GM13977 (cell line): ENCODE measurements around the gene IMMP2L.
"Not testable (repeated sequence)": the region's sequence is repeated elsewhere in the genome, so short reads cannot be mapped to it uniquely, and the experiment has no call there.

Experiments
- DNase-seq: peaks from one replicate; pipeline ENCODE4 v3.0.0; 2012; ENCODE audit warnings: low spot score
- in situ Hi-C: fragments of 300-500 bp; cut with MboI; formaldehyde crosslinking; loops from one replicate; pipeline ENCODE4 v1.12.0; 2022; ENCODE audit warnings: low sequenced_read_pairs, low pct_unique_long_range_greater_than_20kb, mixed read lengths, inconsistent platforms; ENCODE audit not compliant: unreplicated experiment
- TF ChIP-seq, protein P1 (sequence below): IDR thresholded peaks from 2 replicates; pipeline ENCODE4 v1.5.1; 2012; ENCODE audit warnings: mild to moderate bottlenecking, control low read depth; ENCODE audit not compliant: insufficient read depth; ENCODE audit errors: extremely low read depth, missing control alignments

IMMP2L gene

DNA sequence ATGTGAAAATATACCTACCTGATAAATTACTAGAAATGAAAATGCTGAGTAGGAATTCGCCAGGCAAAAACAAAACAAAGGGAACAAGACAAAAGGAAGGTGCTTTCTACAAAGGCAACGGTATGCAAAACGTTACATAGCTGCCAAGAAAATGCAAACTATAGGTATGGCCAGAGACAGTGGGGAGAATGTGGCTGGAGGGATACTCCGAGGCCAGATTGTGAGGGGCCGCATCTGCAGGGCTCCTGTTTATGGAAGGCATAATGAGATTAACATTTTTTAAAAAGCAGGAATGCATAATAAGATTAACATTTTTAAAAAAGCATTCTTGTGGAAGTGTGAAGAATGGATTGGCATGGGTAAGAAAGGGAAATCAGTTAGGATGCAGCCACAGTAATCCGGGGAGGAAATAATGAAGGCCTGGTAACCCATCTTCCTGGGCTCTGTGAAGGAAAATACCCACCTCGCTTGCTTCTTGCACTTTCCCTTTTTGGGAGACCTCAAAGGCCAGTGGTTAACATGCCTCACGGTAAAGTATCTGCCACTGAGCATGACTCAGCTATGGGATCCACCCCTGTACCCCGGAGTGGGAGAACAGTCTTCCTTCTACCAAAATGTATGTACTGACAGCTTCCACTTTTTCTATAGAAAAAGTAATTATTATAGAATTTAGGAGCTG is 617.2 kb downstream of the IMMP2L start:
- TF ChIP-seq, protein P1, sequence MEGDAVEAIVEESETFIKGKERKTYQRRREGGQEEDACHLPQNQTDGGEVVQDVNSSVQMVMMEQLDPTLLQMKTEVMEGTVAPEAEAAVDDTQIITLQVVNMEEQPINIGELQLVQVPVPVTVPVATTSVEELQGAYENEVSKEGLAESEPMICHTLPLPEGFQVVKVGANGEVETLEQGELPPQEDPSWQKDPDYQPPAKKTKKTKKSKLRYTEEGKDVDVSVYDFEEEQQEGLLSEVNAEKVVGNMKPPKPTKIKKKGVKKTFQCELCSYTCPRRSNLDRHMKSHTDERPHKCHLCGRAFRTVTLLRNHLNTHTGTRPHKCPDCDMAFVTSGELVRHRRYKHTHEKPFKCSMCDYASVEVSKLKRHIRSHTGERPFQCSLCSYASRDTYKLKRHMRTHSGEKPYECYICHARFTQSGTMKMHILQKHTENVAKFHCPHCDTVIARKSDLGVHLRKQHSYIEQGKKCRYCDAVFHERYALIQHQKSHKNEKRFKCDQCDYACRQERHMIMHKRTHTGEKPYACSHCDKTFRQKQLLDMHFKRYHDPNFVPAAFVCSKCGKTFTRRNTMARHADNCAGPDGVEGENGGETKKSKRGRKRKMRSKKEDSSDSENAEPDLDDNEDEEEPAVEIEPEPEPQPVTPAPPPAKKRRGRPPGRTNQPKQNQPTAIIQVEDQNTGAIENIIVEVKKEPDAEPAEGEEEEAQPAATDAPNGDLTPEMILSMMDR = no peak
- no peak for DNase-seq
- in situ Hi-C loops = no loop called here

DNA sequence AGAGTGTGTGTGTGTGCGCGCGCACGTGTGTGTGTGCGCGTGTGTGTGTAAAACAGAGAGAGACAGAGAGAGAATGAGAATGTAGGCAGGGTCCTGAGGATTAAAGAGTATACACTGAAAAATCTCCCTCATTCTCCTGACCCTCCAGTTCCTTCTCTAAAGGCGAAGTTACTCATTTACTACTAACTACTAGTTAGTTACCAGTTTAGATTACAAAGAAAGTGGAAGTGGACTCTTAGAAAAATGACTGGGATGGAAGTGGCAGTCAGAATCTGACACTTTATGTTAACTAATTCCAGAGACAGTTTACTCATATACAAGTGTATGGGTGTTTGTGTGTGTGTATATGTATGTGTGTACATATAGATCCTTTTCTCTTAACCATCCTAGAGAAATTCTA is 617.8 kb downstream of the IMMP2L start:
- no peak for DNase-seq
- TF ChIP-seq, protein P1 = no peak
- in situ Hi-C loops = no loop called here

DNA sequence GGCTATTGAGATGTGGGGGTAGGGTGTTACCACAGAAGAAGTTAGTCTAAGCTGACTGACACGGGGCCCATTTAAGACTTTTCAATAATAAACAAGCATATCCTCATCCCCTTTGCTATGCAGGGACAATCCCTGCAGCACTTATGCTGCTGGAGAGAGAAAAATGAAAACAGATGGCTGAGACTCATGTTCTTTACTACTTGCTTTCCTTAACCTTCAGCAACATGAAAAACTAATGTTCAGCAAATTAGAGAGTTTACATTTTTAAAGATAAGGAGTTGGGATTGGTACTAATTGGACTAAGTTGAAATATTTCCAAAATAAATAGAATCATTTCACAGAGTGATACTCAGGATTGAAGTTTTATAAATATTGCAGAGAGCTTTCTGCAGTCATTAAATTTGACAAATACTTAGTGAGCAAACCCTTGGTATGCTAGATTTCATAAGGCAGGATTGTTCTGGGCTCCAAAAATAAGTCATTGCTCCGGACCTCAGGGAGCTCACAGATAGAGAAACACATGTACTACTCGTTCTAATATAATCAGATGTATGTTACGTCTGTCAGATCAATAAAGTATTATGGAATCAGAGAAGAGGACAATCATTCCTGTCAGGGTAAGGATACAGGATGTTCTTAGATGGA is 618.5 kb downstream of the IMMP2L start:
- no peak for DNase-seq
- in situ Hi-C loops = no loop called here
- TF ChIP-seq, protein P1 = no peak

DNA sequence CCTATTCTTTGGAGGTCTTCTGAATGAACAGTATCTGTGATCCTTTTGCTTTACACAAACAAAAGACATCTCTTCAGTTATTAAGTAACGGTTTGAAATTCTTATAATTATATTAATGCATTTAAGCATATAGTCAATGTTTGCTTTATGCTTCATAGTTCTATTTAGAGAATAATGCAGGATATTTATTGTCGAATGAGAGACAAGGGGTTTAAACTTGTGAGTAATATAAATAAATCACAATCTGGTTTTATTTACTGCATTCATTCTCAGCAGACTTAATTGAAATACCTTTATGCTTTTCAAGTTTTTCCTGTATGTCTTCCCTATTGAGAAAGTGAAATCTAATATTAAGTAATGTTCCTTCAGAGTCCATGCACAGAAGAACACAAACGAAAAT is 620.9 kb downstream of the IMMP2L start:
- TF ChIP-seq, protein P1 = no peak
- in situ Hi-C loops = no loop called here
- DNase-seq = no peak

DNA sequence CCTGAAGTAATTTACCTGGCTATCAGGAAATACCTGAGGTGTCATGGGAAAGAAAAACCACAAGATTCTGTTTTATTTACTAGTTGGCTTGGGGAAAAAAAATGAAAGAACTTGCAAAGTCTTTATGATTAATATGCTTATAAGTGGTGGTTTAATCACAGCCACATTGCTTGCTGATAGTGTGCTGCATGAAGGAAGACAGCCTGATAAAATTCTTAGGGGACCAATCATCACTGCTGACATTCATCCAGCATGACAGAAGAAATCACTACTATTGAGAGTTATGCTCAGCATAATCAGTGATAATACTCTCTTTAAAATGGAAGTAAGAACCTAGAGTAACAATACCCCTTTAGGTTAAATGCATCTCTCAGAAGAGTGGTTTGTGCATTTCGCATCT is 621.5 kb downstream of the IMMP2L start:
- in situ Hi-C loops = no loop called here
- TF ChIP-seq, protein P1 = no peak
- no peak for DNase-seq

DNA sequence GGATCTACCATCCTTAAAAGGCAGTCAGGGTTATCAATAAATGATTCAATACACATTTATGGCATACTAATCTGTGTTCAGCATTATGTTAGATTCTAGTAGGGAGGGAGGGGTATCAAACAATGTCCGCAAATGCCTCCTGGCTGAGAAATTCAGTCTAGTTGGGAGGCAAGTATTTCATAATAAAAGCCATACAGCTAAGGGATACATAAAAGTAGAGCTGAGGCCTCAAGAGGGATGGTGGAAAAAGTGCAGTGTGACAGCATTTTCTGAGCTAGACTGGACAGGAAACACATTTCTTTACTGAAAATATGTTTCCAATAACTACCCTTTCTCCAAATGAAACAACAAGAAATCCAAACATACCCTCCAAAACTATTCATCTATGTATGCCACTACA is 624.1 kb downstream of the IMMP2L start:
- no peak for DNase-seq
- TF ChIP-seq, protein P1 = no peak
- in situ Hi-C loops = no loop called here

DNA sequence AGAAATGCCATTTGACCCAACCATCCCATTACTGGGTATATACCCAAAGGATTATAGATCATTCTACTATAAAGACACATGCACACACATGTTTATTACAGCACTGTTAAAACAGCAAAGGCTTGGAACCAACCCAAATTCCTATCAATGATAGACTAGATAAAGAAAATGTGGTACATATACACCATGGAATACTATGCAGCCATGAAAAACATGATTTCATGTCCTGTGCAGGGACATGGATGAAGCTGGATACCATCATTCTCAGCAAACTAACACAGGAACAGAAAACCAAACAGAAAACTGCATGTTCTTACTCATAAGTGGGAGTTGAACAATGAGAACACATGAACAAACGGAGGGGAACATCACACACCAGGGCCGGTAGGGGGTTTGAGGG is 625.6 kb downstream of the IMMP2L start:
- in situ Hi-C loops, DNase-seq: not testable (repeated sequence)
